Muscle layer of duodenum (tissue), 2 donors: ENCODE measurements around the gene PIEZO1.
A peak's percentile ranks its signal among the peaks of the same experiment; 100 is the strongest.
"Not testable (repeated sequence)": the region's sequence is repeated elsewhere in the genome, so short reads cannot be mapped to it uniquely, and the experiment has no call there.

ENCODE experiments used
- H3K27ac ChIP-seq: one replicate; pipeline ENCODE4 v1.7.0; 2013; ENCODE audit warnings: mild to moderate bottlenecking, low read length
- H3K27me3 ChIP-seq: one replicate; pipeline ENCODE4 v1.7.0; 2013; ENCODE audit warnings: low read depth, mild to moderate bottlenecking, control low read depth, low read length
- H3K36me3 ChIP-seq, 2 donors: one replicate each; pipeline ENCODE4 v1.7.0; 2013; ENCODE audit warnings: low read length in 2 of 2, control low read depth in 1 of 2, mild to moderate bottlenecking in 1 of 2; ENCODE audit not compliant: insufficient read depth in 2 of 2, control insufficient read depth in 1 of 2
- H3K4me1 ChIP-seq, 2 donors: one replicate each; pipeline ENCODE4 v1.7.0; 2013; ENCODE audit warnings: low read length in 2 of 2, mild to moderate bottlenecking in 2 of 2, control low read depth in 1 of 2, moderate library complexity in 1 of 2; ENCODE audit not compliant: insufficient read depth in 2 of 2, control insufficient read depth in 1 of 2
- H3K4me3 ChIP-seq, 2 donors: one replicate each; pipeline ENCODE4 v1.7.0; 2013; ENCODE audit warnings: low read length in 2 of 2, low read depth in 1 of 2, mild to moderate bottlenecking in 1 of 2
- H3K9me3 ChIP-seq, 2 donors: one replicate each; pipeline ENCODE4 v1.7.0; 2013; ENCODE audit warnings: low read length in 2 of 2, control low read depth in 1 of 2, mild to moderate bottlenecking in 1 of 2; ENCODE audit not compliant: control insufficient read depth in 1 of 2
- donor health status: healthy.

PIEZO1 gene

GRCh38 chr16:88777471-88778270 is 7.3 kb downstream of the PIEZO1 start:
- H3K4me1 ChIP-seq: peaks cover 12 to 89% of the 10 kb centered on the region in 2 donors
- H3K36me3 ChIP-seq: no peaks in the 10 kb centered on the region
- no peak overlapping the region for H3K27ac ChIP-seq
- no peak overlapping the region for H3K4me3 ChIP-seq
- H3K27me3 ChIP-seq: no peaks in the 10 kb centered on the region
- no peaks in the 10 kb centered on the region for H3K9me3 ChIP-seq

- no peak overlapping the region for H3K4me3 ChIP-seq
- no peaks in the 10 kb centered on the region for H3K9me3 ChIP-seq
- H3K4me1 ChIP-seq: peaks cover 11 to 87% of the 10 kb centered on the region in 2 donors
- H3K27ac ChIP-seq: no peak overlapping the region
- no peaks in the 10 kb centered on the region for H3K36me3 ChIP-seq
- no peaks in the 10 kb centered on the region for H3K27me3 ChIP-seq
These were observed 9.2 kb downstream of the PIEZO1 start for GRCh38 chr16:88775825-88776224.

- Histone ChIP-seq H3K4me1 (peaks cover 10 to 87% of the 10 kb centered on the region in 2 donors), H3K9me3 (no peaks in the 10 kb centered on the region), H3K36me3 (no peaks in the 10 kb centered on the region), H3K4me3 (no peak overlapping the region), H3K27me3 (no peaks in the 10 kb centered on the region), H3K27ac (no peak overlapping the region)
These were observed 10.3 kb downstream of the PIEZO1 start for GRCh38 chr16:88774544-88775393.

GRCh38 chr16:88773812-88774291 is 11.2 kb downstream of the PIEZO1 start:
- Histone ChIP-seq H3K4me1 (peaks cover 10 to 89% of the 10 kb centered on the region in 2 donors), H3K9me3 (no peaks in the 10 kb centered on the region), H3K27me3 (no peaks in the 10 kb centered on the region), H3K4me3 (no peak overlapping the region), H3K36me3 (no peaks in the 10 kb centered on the region), H3K27ac (no peak overlapping the region)

GRCh38 chr16:88772871-88773811 is 11.9 kb downstream of the PIEZO1 start:
- Histone ChIP-seq H3K4me1 (peaks cover 10 to 89% of the 10 kb centered on the region in 2 donors), H3K4me3 (no peak overlapping the region), H3K27me3 (no peaks in the 10 kb centered on the region), H3K27ac (no peak overlapping the region), H3K9me3 (no peaks in the 10 kb centered on the region), H3K36me3 (no peaks in the 10 kb centered on the region)

- Histone ChIP-seq H3K27ac (peak overlapping the region; percentile 2), H3K4me1 (peaks cover 10 to 91% of the 10 kb centered on the region in 2 donors)
These were observed 13.2 kb downstream of the PIEZO1 start for GRCh38 chr16:88771781-88772180.

GRCh38 chr16:88771294-88771772 is 13.7 kb downstream of the PIEZO1 start:
- Histone ChIP-seq H3K36me3 (no peaks in the 10 kb centered on the region), H3K4me3 (peak overlapping the region in 1 of 2 donors; percentile 48), H3K4me1 (peaks cover 10 to 92% of the 10 kb centered on the region in 2 donors), H3K27me3 (no peaks in the 10 kb centered on the region), H3K27ac (peak overlapping the region; percentile 39), H3K9me3 (no peaks in the 10 kb centered on the region)

More at GRCh38 chr16:88771781-88772180, 13.2 kb downstream of the PIEZO1 start:
- not testable (repeated sequence) for H3K27me3 ChIP-seq, H3K36me3 ChIP-seq, H3K4me3 ChIP-seq, H3K9me3 ChIP-seq

GRCh38 chr16:88770461-88771293 is 14.3 kb downstream of the PIEZO1 start:
- no peaks in the 10 kb centered on the region for H3K27me3 ChIP-seq
- H3K4me1 ChIP-seq: peaks cover 10 to 89% of the 10 kb centered on the region in 2 donors
- peak overlapping the region; percentile 39 for H3K27ac ChIP-seq
- H3K4me3 ChIP-seq: peak overlapping the region in 1 of 2 donors; percentile 48
- H3K36me3 ChIP-seq: no peaks in the 10 kb centered on the region
- no peaks in the 10 kb centered on the region for H3K9me3 ChIP-seq

GRCh38 chr16:88769617-88770460 is 15.2 kb downstream of the PIEZO1 start:
- H3K27ac ChIP-seq: no peak overlapping the region
- H3K4me3 ChIP-seq: peak overlapping the region in 1 of 2 donors; percentile 48
- no peaks in the 10 kb centered on the region for H3K36me3 ChIP-seq
- H3K27me3 ChIP-seq: no peaks in the 10 kb centered on the region
- H3K9me3 ChIP-seq: no peaks in the 10 kb centered on the region
- peaks cover 10 to 89% of the 10 kb centered on the region in 2 donors for H3K4me1 ChIP-seq
